MM.1S (cell line): ENCODE measurements around the gene L1TD1.
"Not testable (repeated sequence)": the region's sequence is repeated elsewhere in the genome, so short reads cannot be mapped to it uniquely, and the experiment has no call there.

ENCODE experiments used
- DNase-seq: peaks from one replicate; pipeline ENCODE4 v3.0.0-alpha.2; 2015
- H2AFZ ChIP-seq: fragments of 300-600 bp; sonication (generic); 2 replicates; pipeline ENCODE4 v1.6.0; 2016; ENCODE audit warnings: antibody characterized with exemption, low read length
- H3F3A ChIP-seq: fragments of 300-600 bp; sonication (generic); 2 replicates; pipeline ENCODE4 v1.6.1; 2016; ENCODE audit warnings: mild to moderate bottlenecking, antibody characterized with exemption, low read length, moderate library complexity, mixed read lengths; ENCODE audit not compliant: insufficient read depth
- H3K27ac ChIP-seq: fragments of 300-600 bp; sonication (generic); 2 replicates; pipeline ENCODE4 v1.5.1; 2016; ENCODE audit warnings: mild to moderate bottlenecking, low read length
- H3K27me3 ChIP-seq: fragments of 300-600 bp; sonication (generic); replicated peaks from 2 replicates; pipeline ENCODE4 v1.6.0; 2016; ENCODE audit warnings: low read length; ENCODE audit not compliant: insufficient read depth
- H3K36me3 ChIP-seq: fragments of 300-600 bp; sonication (generic); replicated peaks from 2 replicates; pipeline ENCODE4 v1.6.1; 2016; ENCODE audit warnings: mild to moderate bottlenecking, low read length, mixed read lengths; ENCODE audit not compliant: insufficient read depth
- H3K4me1 ChIP-seq: fragments of 300-600 bp; sonication (generic); 2 replicates; pipeline ENCODE4 v1.6.1; 2016; ENCODE audit warnings: low read length, mixed read lengths
- H3K4me2 ChIP-seq: fragments of 300-600 bp; sonication (generic); 2 replicates; pipeline ENCODE4 v1.6.0; 2016; ENCODE audit warnings: low read depth, low read length
- H3K4me3 ChIP-seq: fragments of 300-600 bp; sonication (generic); 2 replicates; pipeline ENCODE4 v1.5.1; 2016; ENCODE audit warnings: low read length, mixed read lengths
- H3K79me2 ChIP-seq: fragments of 300-600 bp; sonication (generic); 2 replicates; pipeline ENCODE4 v1.6.1; 2016; ENCODE audit warnings: mixed run types, low read length, mixed read lengths
- H3K9ac ChIP-seq: fragments of 300-600 bp; sonication (generic); 2 replicates; pipeline ENCODE4 v1.6.1; 2016; ENCODE audit warnings: low read length, mixed read lengths
- H3K9me2 ChIP-seq: fragments of 300-600 bp; sonication (generic); replicated peaks from 2 replicates; pipeline ENCODE4 v1.6.1; 2016; ENCODE audit warnings: mild to moderate bottlenecking, low read length, mixed read lengths; ENCODE audit not compliant: insufficient read depth
- H3K9me3 ChIP-seq: fragments of 300-600 bp; sonication (generic); replicated peaks from 2 replicates; pipeline ENCODE4 v1.6.1; 2016; ENCODE audit warnings: mild to moderate bottlenecking, low read length, mixed read lengths; ENCODE audit not compliant: insufficient read depth
- H4K20me1 ChIP-seq: fragments of 300-600 bp; sonication (generic); 2 replicates; pipeline ENCODE4 v1.6.1; 2016; ENCODE audit warnings: mild to moderate bottlenecking, low read length, moderate library complexity, mixed read lengths; ENCODE audit not compliant: insufficient read depth
- CTCF ChIP-seq: fragments of 300-600 bp; sonication (generic); IDR thresholded peaks from 2 replicates; pipeline ENCODE4 v1.5.1; 2016; ENCODE audit warnings: antibody characterized with exemption, low read length, mixed read lengths
- EZH2 ChIP-seq: fragments of 300-600 bp; sonication (generic); optimal IDR thresholded peaks from 2 replicates; pipeline ENCODE3; 2017; ENCODE audit warnings: low read depth, mild to moderate bottlenecking, antibody characterized with exemption, low read length, mixed read lengths
- EZH2phosphoT487 ChIP-seq: fragments of 300-600 bp; sonication (generic); IDR thresholded peaks from 2 replicates; pipeline ENCODE4 v1.6.1; 2018; ENCODE audit warnings: antibody characterized with exemption, low read length

L1TD1 gene

DNA sequence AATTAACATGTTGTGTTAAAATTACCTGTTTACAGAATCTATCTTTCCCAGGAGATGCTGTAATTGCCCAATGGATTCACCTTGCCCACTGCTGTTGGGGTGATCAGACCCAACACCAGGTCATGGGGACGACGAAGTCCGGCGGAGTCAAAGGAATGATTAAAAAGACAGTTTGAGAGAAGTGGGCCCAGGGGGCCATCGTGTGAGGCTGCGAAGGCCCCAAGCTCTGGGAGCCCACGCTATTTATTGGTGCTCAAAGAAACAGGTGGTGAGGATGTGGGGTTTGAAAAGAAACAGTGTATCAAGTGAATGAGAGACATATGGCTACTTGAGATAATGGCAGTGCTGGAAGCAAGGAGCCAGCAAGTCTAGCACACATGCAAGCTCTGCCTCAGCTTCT is 16.3 kb upstream of the L1TD1 start:
- Histone ChIP-seq H3K4me3 (no peak overlapping the region), H3K9ac (no peak overlapping the region), H3F3A (no peaks in the 10 kb centered on the region), H3K4me2 (no peak overlapping the region), H3K27me3 (no peaks in the 10 kb centered on the region), H3K4me1 (no peaks in the 10 kb centered on the region), H4K20me1 (no peaks in the 10 kb centered on the region), H3K79me2 (no peaks in the 10 kb centered on the region), H3K9me3 (no peaks in the 10 kb centered on the region), H3K36me3 (no peaks in the 10 kb centered on the region), H3K27ac (no peak overlapping the region), H3K9me2 (no peaks in the 10 kb centered on the region), H2AFZ (no peak overlapping the region)
- DNase-seq, result no peak
- TF ChIP-seq EZH2, result no peak
- TF ChIP-seq CTCF, result no peak
- no peak for TF ChIP-seq EZH2phosphoT487

DNA sequence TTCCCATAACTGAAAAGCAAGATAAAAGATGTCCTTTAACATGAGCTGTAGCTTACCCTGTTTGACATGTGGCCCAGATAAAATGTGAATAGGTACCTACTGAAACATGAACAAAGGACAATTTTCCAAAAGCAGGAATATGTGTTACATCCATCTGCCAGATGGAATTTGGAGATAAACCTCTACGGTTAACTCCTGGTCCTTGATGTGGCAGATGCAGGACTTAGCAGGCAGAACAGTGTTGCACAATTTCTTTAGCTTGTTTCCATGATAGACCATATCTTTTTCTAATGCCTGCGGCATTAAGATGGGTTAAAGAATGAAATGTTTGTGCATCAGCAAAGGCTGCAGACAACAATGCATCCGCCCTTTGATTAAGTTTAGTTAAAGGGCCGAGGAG is 14.6 kb upstream of the L1TD1 start:
- not testable (repeated sequence) for H3K4me1 ChIP-seq, H3K9me2 ChIP-seq, H3K9me3 ChIP-seq, H3F3A ChIP-seq, H3K4me2 ChIP-seq, H4K20me1 ChIP-seq, DNase-seq, H3K36me3 ChIP-seq, H3K27ac ChIP-seq, H3K9ac ChIP-seq, H3K27me3 ChIP-seq, H2AFZ ChIP-seq, H3K4me3 ChIP-seq, H3K79me2 ChIP-seq

- Histone ChIP-seq H3K4me2 (no peak overlapping the region), H3K79me2 (no peaks in the 10 kb centered on the region), H3K4me1 (no peaks in the 10 kb centered on the region), H3K36me3 (no peaks in the 10 kb centered on the region), H4K20me1 (no peaks in the 10 kb centered on the region), H3K9me2 (no peaks in the 10 kb centered on the region), H3K27ac (no peak overlapping the region), H3K27me3 (no peaks in the 10 kb centered on the region), H3K9ac (no peak overlapping the region), H3K9me3 (no peaks in the 10 kb centered on the region), H3F3A (no peaks in the 10 kb centered on the region), H3K4me3 (no peak overlapping the region), H2AFZ (no peak overlapping the region)
- no peak for DNase-seq
- no peak for TF ChIP-seq EZH2
- no peak for TF ChIP-seq CTCF
- no peak for TF ChIP-seq EZH2phosphoT487
Observed at GRCh38 chr1:62180639-62181038, 14.0 kb upstream of the L1TD1 start.

DNA sequence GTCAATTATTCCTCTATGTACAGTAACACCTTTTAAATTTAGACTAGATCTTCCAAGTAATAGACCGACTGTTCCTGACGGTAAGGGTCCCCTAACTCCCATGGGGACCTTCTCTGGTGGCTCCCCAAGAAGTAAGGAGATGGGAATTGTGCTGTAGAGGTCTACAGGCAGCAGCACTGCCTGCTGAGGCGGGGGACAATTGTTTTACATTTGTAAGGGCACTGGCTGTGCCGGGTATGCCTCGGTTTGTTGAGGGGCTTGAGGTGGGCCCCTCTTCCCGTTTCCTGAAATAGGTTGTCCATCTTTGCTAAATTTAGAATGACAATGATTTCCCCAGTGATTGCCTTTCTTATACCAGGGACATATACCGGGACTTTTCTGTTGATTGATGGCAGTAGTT is 13.1 kb upstream of the L1TD1 start:
- TF ChIP-seq EZH2 (no peak), EZH2phosphoT487 (no peak), CTCF (no peak)
- Histone ChIP-seq H2AFZ (no peak overlapping the region), H3F3A (no peaks in the 10 kb centered on the region), H4K20me1 (no peaks in the 10 kb centered on the region), H3K9me3 (no peaks in the 10 kb centered on the region), H3K4me3 (no peak overlapping the region), H3K4me2 (no peak overlapping the region), H3K4me1 (no peaks in the 10 kb centered on the region), H3K27me3 (no peaks in the 10 kb centered on the region), H3K9ac (no peak overlapping the region), H3K9me2 (no peaks in the 10 kb centered on the region), H3K27ac (no peak overlapping the region), H3K79me2 (no peaks in the 10 kb centered on the region), H3K36me3 (no peaks in the 10 kb centered on the region)
- no peak for DNase-seq

GRCh38 chr1:62182157-62182556 is 12.5 kb upstream of the L1TD1 start:
- not testable (repeated sequence) for H3K27ac ChIP-seq, H3K4me2 ChIP-seq, H3K9me2 ChIP-seq, H3K4me1 ChIP-seq, H4K20me1 ChIP-seq, H3K4me3 ChIP-seq, H3K9me3 ChIP-seq, H3K79me2 ChIP-seq, H3K36me3 ChIP-seq, DNase-seq, H3F3A ChIP-seq, H3K27me3 ChIP-seq, H2AFZ ChIP-seq, H3K9ac ChIP-seq
